ENCODE results near the gene ZBTB34. TPM values are rescaled to one million over a fixed set of nuclear protein-coding genes. Genes with fewer than 3 reads are reported as not detected.

The ZBTB34 gene
- total and polyA plus RNA-seq, 12 donors = 1.6 to 6.5 (median 5.1) TPM

DNA sequence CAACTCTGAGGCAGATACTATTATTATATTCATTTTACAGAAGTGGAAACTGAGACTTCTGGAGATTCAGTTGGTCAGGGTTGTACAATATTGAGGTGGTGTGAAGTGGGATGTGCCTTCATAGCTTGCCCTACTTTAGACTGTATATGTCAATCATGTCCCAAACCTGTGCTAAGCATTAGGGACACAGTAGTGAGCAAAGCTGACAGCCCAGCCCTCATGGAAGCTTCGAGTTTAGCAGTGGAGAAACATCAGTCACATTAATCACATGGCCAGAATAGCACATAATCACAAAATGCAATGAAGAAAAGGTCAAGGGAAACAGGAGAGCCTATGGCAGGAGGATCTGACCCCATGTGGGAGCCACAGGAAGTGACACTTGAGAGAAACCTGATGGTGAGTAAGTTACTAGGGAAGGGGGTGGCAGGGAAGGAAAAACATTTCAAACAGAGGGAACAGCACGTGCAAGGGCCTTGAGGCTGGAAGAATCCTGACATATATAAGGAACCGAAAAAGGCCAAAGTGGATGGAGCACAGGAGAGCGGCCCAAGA lies 33.7 kb downstream of the ZBTB34 start:
- intact Hi-C loops (cut with DNase I) = no loop called here
- TF ChIP-seq, protein P1, sequence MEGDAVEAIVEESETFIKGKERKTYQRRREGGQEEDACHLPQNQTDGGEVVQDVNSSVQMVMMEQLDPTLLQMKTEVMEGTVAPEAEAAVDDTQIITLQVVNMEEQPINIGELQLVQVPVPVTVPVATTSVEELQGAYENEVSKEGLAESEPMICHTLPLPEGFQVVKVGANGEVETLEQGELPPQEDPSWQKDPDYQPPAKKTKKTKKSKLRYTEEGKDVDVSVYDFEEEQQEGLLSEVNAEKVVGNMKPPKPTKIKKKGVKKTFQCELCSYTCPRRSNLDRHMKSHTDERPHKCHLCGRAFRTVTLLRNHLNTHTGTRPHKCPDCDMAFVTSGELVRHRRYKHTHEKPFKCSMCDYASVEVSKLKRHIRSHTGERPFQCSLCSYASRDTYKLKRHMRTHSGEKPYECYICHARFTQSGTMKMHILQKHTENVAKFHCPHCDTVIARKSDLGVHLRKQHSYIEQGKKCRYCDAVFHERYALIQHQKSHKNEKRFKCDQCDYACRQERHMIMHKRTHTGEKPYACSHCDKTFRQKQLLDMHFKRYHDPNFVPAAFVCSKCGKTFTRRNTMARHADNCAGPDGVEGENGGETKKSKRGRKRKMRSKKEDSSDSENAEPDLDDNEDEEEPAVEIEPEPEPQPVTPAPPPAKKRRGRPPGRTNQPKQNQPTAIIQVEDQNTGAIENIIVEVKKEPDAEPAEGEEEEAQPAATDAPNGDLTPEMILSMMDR (IDR thresholded peaks at IDR 0.05) = no peak
- H3K27ac ChIP-seq = no peak overlapping the region
- H3K4me1 ChIP-seq = no peaks in the 10 kb centered on the region
- ATAC-seq = no peak
- no peaks in the 10 kb centered on the region for H3K36me3 ChIP-seq
- H3K4me3 ChIP-seq = no peak overlapping the region
- DNase-seq = no peak
- H3K9me3 ChIP-seq = no peaks in the 10 kb centered on the region
- no peaks in the 10 kb centered on the region for H3K27me3 ChIP-seq
- 78% methylated on average over 4 of the region's 4 CpGs for WGBS, 2 donors

DNA sequence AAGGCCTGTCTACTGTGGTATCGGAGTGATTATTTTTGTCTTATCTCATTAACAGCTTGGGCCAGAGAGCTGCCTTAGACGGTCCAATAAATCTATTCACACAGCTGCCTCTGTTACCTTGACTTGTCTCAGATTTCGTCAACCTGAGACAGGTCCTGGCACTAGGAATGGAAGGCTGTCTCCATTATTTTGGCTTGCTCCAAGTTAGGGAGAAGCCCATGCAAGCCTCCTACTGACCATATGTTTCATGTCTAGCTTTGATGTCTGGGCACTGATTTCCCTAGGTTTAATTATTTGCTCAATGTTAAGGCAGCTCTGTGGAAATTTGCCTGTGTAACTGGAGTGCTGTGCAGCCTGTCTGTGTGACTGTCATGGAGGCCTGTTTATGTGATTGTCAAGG lies 41.8 kb downstream of the ZBTB34 start:
- H3K36me3 ChIP-seq = no peaks in the 10 kb centered on the region
- H3K4me1 ChIP-seq = no peaks in the 10 kb centered on the region
- no peak overlapping the region for H3K4me3 ChIP-seq
- DNase-seq (no peak), ATAC-seq (no peak)
- peaks cover 0 to 11% (median 6%) of the 10 kb centered on the region in 11 donors for H3K9me3 ChIP-seq
- peaks cover 0 to 9% (median 0%) of the 10 kb centered on the region in 7 donors for H3K27me3 ChIP-seq
- WGBS, 2 donors = 68 to 77% methylated on average over 3 of the region's 3 CpGs
- intact Hi-C loops (cut with DNase I) = no loop called here
- H3K27ac ChIP-seq = no peak overlapping the region
- TF ChIP-seq, protein P1 (IDR thresholded peaks at IDR 0.05) = no peak

DNA sequence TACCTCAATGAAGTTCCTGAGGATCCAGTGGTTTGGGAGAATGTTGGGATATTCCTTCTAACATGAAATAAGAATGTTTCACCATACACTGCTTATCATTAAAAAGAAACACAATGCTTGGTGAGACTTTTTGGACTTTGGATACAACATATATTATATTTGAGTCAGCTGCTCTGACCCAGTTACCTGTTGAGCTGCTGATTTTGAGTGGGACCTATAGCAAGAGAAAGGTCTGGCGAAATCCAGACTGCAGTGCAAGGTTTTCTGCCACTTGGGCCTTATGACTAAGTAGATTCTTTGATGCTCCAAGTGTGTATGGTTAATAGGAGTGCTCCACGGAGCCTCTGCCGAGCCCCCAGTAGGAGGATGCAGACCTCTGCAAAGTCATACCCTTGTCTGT lies 44.1 kb downstream of the ZBTB34 start:
- Histone ChIP-seq H3K9me3 (peaks cover 0 to 11% (median 6%) of the 10 kb centered on the region in 11 donors), H3K27ac (no peak overlapping the region), H3K4me3 (no peak overlapping the region), H3K4me1 (no peaks in the 10 kb centered on the region), H3K36me3 (no peaks in the 10 kb centered on the region), H3K27me3 (peaks cover 0 to 12% (median 7%) of the 10 kb centered on the region in 7 donors)
- intact Hi-C loops (cut with DNase I) = no loop called here
- TF ChIP-seq, protein P1 (IDR thresholded peaks at IDR 0.05) = no peak
- ATAC-seq (no peak), DNase-seq (no peak)
- WGBS, 2 donors = 85 to 94% methylated on average over 3 of the region's 3 CpGs

DNA sequence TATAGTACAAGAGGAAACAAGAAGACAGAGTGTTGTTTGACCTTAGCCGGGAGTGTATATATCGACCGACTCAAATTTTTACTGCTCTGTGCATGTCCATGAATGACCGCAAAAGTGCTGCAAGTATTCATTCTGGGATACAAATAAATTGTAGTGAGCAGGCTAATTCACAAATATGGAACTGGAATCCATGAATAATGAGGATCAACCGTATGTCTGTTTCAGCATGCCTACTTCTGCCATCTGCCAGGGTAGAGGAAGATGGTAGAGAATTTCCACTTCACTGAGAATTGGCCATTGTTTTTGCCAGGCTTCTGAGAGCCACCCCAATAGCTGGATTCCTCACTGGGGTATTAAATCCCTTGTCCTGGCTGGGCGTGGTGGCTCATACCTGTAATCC lies 45.7 kb downstream of the ZBTB34 start:
- peaks cover 0 to 12% (median 7%) of the 10 kb centered on the region in 7 donors for H3K27me3 ChIP-seq
- peaks cover 0 to 8% (median 5%) of the 10 kb centered on the region in 11 donors for H3K9me3 ChIP-seq
- intact Hi-C loops (cut with DNase I) = no loop called here
- DNase-seq (no peak), ATAC-seq (no peak)
- TF ChIP-seq, protein P1 (IDR thresholded peaks at IDR 0.05) = no peak
- no peak overlapping the region for H3K27ac ChIP-seq
- H3K36me3 ChIP-seq = no peaks in the 10 kb centered on the region
- WGBS, 2 donors = 67 to 76% methylated on average over 6 of the region's 6 CpGs
- H3K4me1 ChIP-seq = no peaks in the 10 kb centered on the region
- H3K4me3 ChIP-seq = no peak overlapping the region
